IMR-90 (cell line): Measurements from ENCODE around the gene ME1. TPM values are rescaled to one million over a fixed set of nuclear protein-coding genes. Genes with fewer than 3 reads are reported as not detected.

ENCODE experiments used
- ATAC-seq: fragments of 200-7000 bp; cut with Tn5 transposase; 2 replicates; pipeline ENCODE4 v1.9.1; 2020; ENCODE audit warnings: low read depth, mild to moderate bottlenecking, moderate library complexity
- BruUV-seq: library from RNA; stranded (reverse); fragments of 400-500 nt; replicated peaks from 2 replicates; lab custom pipeline; 2021; lab: Mats Ljungman, UMichigan
- CTCF ChIA-PET: fragments of 300-600 bp; formaldehyde crosslinking; extraction: SDS; loops from one replicate; lab custom pipeline; 2021; ENCODE audit warnings: antibody characterized with exemption; lab: Yijun Ruan, JAX
- POLR2A ChIA-PET: fragments of 300-600 bp; sonication (Branson Sonifier 250); formaldehyde crosslinking; loops from one replicate; lab custom pipeline; 2022; ENCODE audit warnings: antibody characterized with exemption; ENCODE audit not compliant: unreplicated experiment; lab: Charles Lee
- DNase-seq: peaks from one replicate; pipeline ENCODE4 v3.0.0; 2013
- H2AFZ ChIP-seq: replicated peaks from 2 replicates; pipeline ENCODE3; 2013; ENCODE audit warnings: low read length, mild to moderate bottlenecking; ENCODE audit not compliant: poor library complexity
- H2AK5ac ChIP-seq: 2 replicates; pipeline ENCODE4 v1.6.1; 2013; ENCODE audit warnings: low read depth, low read length, inconsistent platforms
- H2AK9ac ChIP-seq: replicated peaks from 2 replicates; pipeline ENCODE3; 2013; ENCODE audit warnings: mild to moderate bottlenecking, low read depth, low read length, moderate library complexity; ENCODE audit not compliant: poor library complexity
- H2BK120ac ChIP-seq: 2 replicates; pipeline ENCODE4 v1.6.1; 2013; ENCODE audit warnings: low read depth, low read length, inconsistent platforms
- H2BK15ac ChIP-seq: 3 replicates; pipeline ENCODE4 v1.6.1; 2013; ENCODE audit warnings: low read depth, low read length, inconsistent platforms
- H2BK20ac ChIP-seq: 2 replicates; pipeline ENCODE4 v1.6.1; 2013; ENCODE audit warnings: low read depth, mild to moderate bottlenecking, inconsistent platforms, low read length, moderate library complexity
- H2BK5ac ChIP-seq: 2 replicates; pipeline ENCODE4 v1.6.1; 2013; ENCODE audit warnings: mild to moderate bottlenecking, low read depth, low read length, inconsistent platforms; ENCODE audit not compliant: poor library complexity, severe bottlenecking
- H3K14ac ChIP-seq: replicated peaks from 2 replicates; pipeline ENCODE4 v1.6.1; 2013; ENCODE audit warnings: low read depth, low read length, inconsistent platforms
- H3K18ac ChIP-seq: 2 replicates; pipeline ENCODE4 v1.6.1; 2013; ENCODE audit warnings: low read depth, low read length, control low read depth
- H3K23ac ChIP-seq: 2 replicates; pipeline ENCODE4 v1.6.1; 2013; ENCODE audit warnings: low read depth, low read length, inconsistent platforms
- H3K27ac ChIP-seq: 2 replicates; pipeline ENCODE4 v1.5.1; 2013; ENCODE audit warnings: mild to moderate bottlenecking, control low read depth, low read length; ENCODE audit not compliant: insufficient read depth
- H3K27me3 ChIP-seq: 2 replicates; pipeline ENCODE4 v1.6.1; 2013; ENCODE audit warnings: low read length; ENCODE audit not compliant: control insufficient read depth, insufficient read depth
- H3K36me3 ChIP-seq: 2 replicates; pipeline ENCODE4 v1.6.1; 2013; ENCODE audit warnings: low read length, mixed read lengths; ENCODE audit not compliant: control insufficient read depth, insufficient read depth
- H3K4ac ChIP-seq: 2 replicates; pipeline ENCODE4 v1.6.1; 2013; ENCODE audit warnings: low read depth, low read length, inconsistent platforms
- H3K4me1 ChIP-seq: 2 replicates; pipeline ENCODE4 v1.6.1; 2013; ENCODE audit warnings: low read length, mixed read lengths; ENCODE audit not compliant: control insufficient read depth, insufficient read depth
- H3K4me2 ChIP-seq: 2 replicates; pipeline ENCODE4 v1.6.1; 2013; ENCODE audit warnings: low read depth, mild to moderate bottlenecking, control low read depth, low read length, moderate library complexity
- H3K4me3 ChIP-seq: 2 replicates; pipeline ENCODE4 v1.5.1; 2013; ENCODE audit warnings: low read depth, mild to moderate bottlenecking, control low read depth, low read length, moderate library complexity; ENCODE audit not compliant: insufficient read depth
- H3K56ac ChIP-seq: 2 replicates; pipeline ENCODE4 v1.6.1; 2013; ENCODE audit warnings: low read length, inconsistent platforms; ENCODE audit not compliant: insufficient read depth; ENCODE audit errors: extremely low read depth
- H3K79me1 ChIP-seq, 2 experiments: 2 replicates each; pipeline ENCODE4 v1.6.1; 2013; ENCODE audit warnings: low read length in 2 of 2, inconsistent platforms in 1 of 2, low read depth in 1 of 2
- H3K9ac ChIP-seq: 2 replicates; pipeline ENCODE4 v1.6.1; 2013; ENCODE audit warnings: low read depth, low read length, control low read depth
- H3K9me1 ChIP-seq: 2 replicates; pipeline ENCODE4 v1.6.1; 2013; ENCODE audit warnings: low read length, inconsistent platforms; ENCODE audit not compliant: insufficient read depth
- H3K9me3 ChIP-seq: 2 replicates; pipeline ENCODE4 v1.6.1; 2013; ENCODE audit warnings: low read length; ENCODE audit not compliant: control insufficient read depth, insufficient read depth
- H4K20me1 ChIP-seq: 2 replicates; pipeline ENCODE4 v1.6.1; 2013; ENCODE audit warnings: low read length, inconsistent platforms; ENCODE audit not compliant: insufficient read depth
- H4K5ac ChIP-seq: 2 replicates; pipeline ENCODE4 v1.6.1; 2013; ENCODE audit warnings: mild to moderate bottlenecking, low read depth, low read length, control low read depth
- H4K8ac ChIP-seq, 2 experiments: 2 replicates each; pipeline ENCODE4 v1.6.1; 2013; ENCODE audit warnings: low read depth in 2 of 2, low read length in 2 of 2, control low read depth in 1 of 2, inconsistent platforms in 1 of 2
- H4K91ac ChIP-seq: 2 replicates; pipeline ENCODE4 v1.6.1; 2013; ENCODE audit warnings: low read depth, low read length, inconsistent platforms; ENCODE audit not compliant: insufficient read depth
- CEBPB ChIP-seq: IDR thresholded peaks from 2 replicates; pipeline ENCODE4 v1.6.1; 2012; ENCODE audit warnings: low read depth, low read length, improper control_type of control experiment
- CHD1 ChIP-seq: IDR thresholded peaks from 2 replicates; pipeline ENCODE4 v1.6.1; 2012; ENCODE audit warnings: low read depth, low read length, improper control_type of control experiment
- FOS ChIP-seq: fragments of 150-350 bp; IDR thresholded peaks from 2 replicates; pipeline ENCODE4 v1.6.1; 2016; ENCODE audit warnings: low read depth, low read length
- POLR2A ChIP-seq: IDR thresholded peaks from 2 replicates; pipeline ENCODE4 v1.6.1; 2012; ENCODE audit warnings: mild to moderate bottlenecking, low read depth, low read length
- WGBS, 2 experiments: methylation state at CpG; one replicate each; pipeline versions ENCODE4 v1.1.5 to v1.1.7; 2013; ENCODE audit warnings: missing lambda C conversion rate in 2 of 2; ENCODE audit not compliant: insufficient read length in 1 of 2; ENCODE audit errors: extremely low coverage in 2 of 2; 5-methylcytosine and 5-hydroxymethylcytosine counted together
- dilution Hi-C: fragments of 300-500 bp; cut with HindIII; formaldehyde crosslinking; loops from one replicate; pipeline ENCODE4 v1.14.3; 2018; ENCODE audit warnings: low sequenced_read_pairs; ENCODE audit not compliant: unreplicated experiment
- in situ Hi-C: fragments of 300-500 bp; cut with MboI; formaldehyde crosslinking; loops from 3 replicates; pipeline ENCODE4 v1.14.3; 2019; ENCODE audit warnings: low sequenced_read_pairs, inconsistent platforms, mixed read lengths
- intact Hi-C: fragments of 100-400 bp; cut with micrococcal nuclease; formaldehyde crosslinking; loops from 2 replicates; pipeline ENCODE4 v1.10.0; 2022
- polyA plus RNA-seq, 3 experiments: library from polyadenylated mRNA; depleted of rRNA; stranded (reverse); fragments of >200 nt; gene quantifications; 2 replicates each; pipeline ENCODE4 v1.2.3, GENCODE V29; 2012; ENCODE audit warnings: low replicate concordance in 1 of 3
- total RNA-seq: library from RNA; depleted of rRNA; stranded (reverse); fragments of >200 nt; gene quantifications from 2 replicates; pipeline ENCODE4 v1.2.3, GENCODE V29; 2012

Gene ME1
- total and polyA plus RNA-seq, 2 of the 4 experiments (the other 2 are of a cell fraction), result 21.5 to 24.4 TPM

- Histone ChIP-seq H3K9me1 (peaks cover 12% of the 10 kb centered on the region; the same call in 1 of the 2 replicates), H3K14ac (no peak overlapping the region), H3K18ac (no peak overlapping the region), H3K4ac (no peak overlapping the region), H3K79me1 (peaks cover 17 to 58% of the 10 kb centered on the region in 2 experiments), H2AK9ac (no peak overlapping the region), H2AK5ac (no peak overlapping the region), H3K56ac (no peak overlapping the region), H3K36me3 (peaks cover 22% of the 10 kb centered on the region), H2AFZ (no peak overlapping the region), H3K9ac (no peak overlapping the region), H3K4me2 (no peak overlapping the region), H3K23ac (no peak overlapping the region), H3K27ac (no peak overlapping the region), H3K4me1 (peaks cover 7% of the 10 kb centered on the region), H2BK120ac (no peak overlapping the region), H4K8ac (no peak overlapping the region), H2BK15ac (no peak overlapping the region), H3K27me3 (no peaks in the 10 kb centered on the region), H4K91ac (no peak overlapping the region), H3K9me3 (no peaks in the 10 kb centered on the region), H2BK5ac (no peak overlapping the region), H4K20me1 (peaks cover 43% of the 10 kb centered on the region), H3K4me3 (no peak overlapping the region), H4K5ac (no peak overlapping the region), H2BK20ac (no peak overlapping the region)
- ATAC-seq (no peak), DNase-seq (no peak)
- no TSS peak for BruUV-seq
- WGBS, 2 experiments, result 83% methylated on average over 1 of the region's 3 CpGs; no CpG with 5 or more reads in 1 of the 2 experiments
- ChIA-PET POLR2A (no interaction called here), CTCF (interaction anchor here (1.1 to 1.2 kb wide), 2 partner anchors 26 to 31 kb away, joined by 3 read pairs; no protein-coding TSS in a partner anchor)
- in situ Hi-C loops (no loop called here), dilution Hi-C loops (no loop called here), intact Hi-C loops (no loop called here)
- TF ChIP-seq FOS (no peak), POLR2A (no peak), CEBPB (no peak), CHD1 (no peak)
Measured at GRCh38 chr6:83188501-83188900, 242.3 kb downstream of the ME1 start.
